K562 (cell line): ENCODE measurements around the gene NKAIN1. TPM values are rescaled to one million over a fixed set of nuclear protein-coding genes. Genes with fewer than 3 reads are reported as not detected.
A peak's percentile ranks its signal among the peaks of the same experiment; 100 is the strongest.

ENCODE experiments used
- ARID4B ChIP-seq: sonication (generic); formaldehyde crosslinking; IDR thresholded peaks from 2 replicates; pipeline ENCODE4 v1.8.0; 2022; ENCODE audit warnings: mild to moderate bottlenecking, missing genetic modification reagents
- BRF1 ChIP-seq: IDR thresholded peaks from 3 replicates; pipeline ENCODE4 v1.6.1; 2011; ENCODE audit warnings: borderline replicate concordance, mild to moderate bottlenecking; ENCODE audit not compliant: insufficient read length; ENCODE audit errors: extremely low read depth
- CHD4 ChIP-seq: fragments of 200-600 bp; sonication (generic); IDR thresholded peaks from 3 replicates; pipeline ENCODE4 v1.6.1; 2012; ENCODE audit warnings: low read depth, mild to moderate bottlenecking, mixed read lengths, low read length, inconsistent platforms; ENCODE audit not compliant: insufficient read depth, insufficient replicate concordance, poor library complexity, severe bottlenecking
- CREB3 ChIP-seq: fragments of 450-650 bp; conservative IDR thresholded peaks from 2 replicates; pipeline ENCODE4 v1.6.1; 2016; ENCODE audit warnings: missing genetic modification characterization, low read depth, mild to moderate bottlenecking, missing compliant biosample characterization, moderate library complexity
- DNMT1 ChIP-seq: fragments of 450-650 bp; IDR thresholded peaks from 2 replicates; pipeline ENCODE4 v1.6.1; 2016; ENCODE audit warnings: antibody characterized with exemption, mild to moderate bottlenecking
- HMG20B ChIP-seq: fragments of 250-450 bp; sonication (Bioruptor Pico); IDR thresholded peaks from 2 replicates; pipeline ENCODE4 v1.5.0; 2021; ENCODE audit warnings: mild to moderate bottlenecking
- NCOA1 ChIP-seq: fragments of 450-650 bp; IDR thresholded peaks from 2 replicates; pipeline ENCODE4 v1.6.1; 2016; ENCODE audit warnings: low read depth
- NCOA4 ChIP-seq: fragments of 450-650 bp; IDR thresholded peaks from 2 replicates; pipeline ENCODE4 v1.6.1; 2018; ENCODE audit warnings: mild to moderate bottlenecking; ENCODE audit not compliant: partially characterized antibody
- NFE2 ChIP-seq: IDR thresholded peaks from 2 replicates; pipeline ENCODE4 v1.6.1; 2014; ENCODE audit warnings: antibody characterized with exemption, low read depth
- NFIC ChIP-seq: fragments of 450-650 bp; IDR thresholded peaks from 2 replicates; pipeline ENCODE4 v1.6.1; 2017; ENCODE audit warnings: mild to moderate bottlenecking, inconsistent platforms
- PCBP1 ChIP-seq: fragments of 200-400 bp; formaldehyde crosslinking; IDR thresholded peaks from 2 replicates; pipeline ENCODE4 v1.6.1; 2018; ENCODE audit warnings: mild to moderate bottlenecking, low read depth, low read length; ENCODE audit not compliant: poor library complexity, severe bottlenecking
- POLR3G ChIP-seq: IDR thresholded peaks from 2 replicates; pipeline ENCODE4 v1.6.1; 2011; ENCODE audit not compliant: insufficient read length, insufficient replicate concordance; ENCODE audit errors: extremely low read depth
- RBM25 ChIP-seq: fragments of 200-400 bp; formaldehyde crosslinking; IDR thresholded peaks from 2 replicates; pipeline ENCODE4 v1.6.1; 2018; ENCODE audit warnings: low read length, low read depth, moderate library complexity; ENCODE audit not compliant: severe bottlenecking
- STAT6 ChIP-seq: sonication (generic); formaldehyde crosslinking; IDR thresholded peaks from 2 replicates; pipeline ENCODE4 v1.8.1; 2023; ENCODE audit warnings: mild to moderate bottlenecking, missing genetic modification reagents
- ZBTB34 ChIP-seq: fragments of 250-450 bp; sonication (Bioruptor Pico); IDR thresholded peaks from 2 replicates; pipeline ENCODE4 v1.8.0; 2021; ENCODE audit warnings: mild to moderate bottlenecking, moderate library complexity
- ZNF197 ChIP-seq: fragments of 200-800 bp; sonication (Bioruptor generic); IDR thresholded peaks from 2 replicates; pipeline ENCODE4 v1.6.1; 2016; ENCODE audit warnings: low read depth, missing genetic modification characterization, missing compliant biosample characterization
- ZNF695 ChIP-seq: fragments of 450-650 bp; formaldehyde crosslinking; IDR thresholded peaks from 2 replicates; pipeline ENCODE4 v1.4.0; 2020; ENCODE audit warnings: mild to moderate bottlenecking, moderate library complexity
- ZNF764 ChIP-seq: fragments of 250-450 bp; sonication (Bioruptor Pico); IDR thresholded peaks from 2 replicates; pipeline ENCODE4 v1.4.0; 2020; ENCODE audit warnings: low read depth, mild to moderate bottlenecking, moderate library complexity
- polyA plus RNA-seq, 8 experiments: library from polyadenylated mRNA; depleted of rRNA in 4 of 8; stranded (reverse) in 5 of 8; unstranded in 3 of 8; fragments of >200 nt; fragmentation: Nextera tagmentation in 2 of 8; fragmentation: Illumina TruSeq in 1 of 8; extraction: Ambion mirVana in 2 of 8; extraction: Trizol in 1 of 8; gene quantifications; 2 replicates each; pipeline versions ENCODE4 v1.2.1 to v1.2.3, GENCODE V29; 2011 to 2014; ENCODE audit warnings: inconsistent platforms in 1 of 8, missing spikeins in 1 of 8
- total RNA-seq, 7 experiments: library from RNA; depleted of rRNA in 6 of 7; stranded (reverse); fragments of >200 nt in 6 of 7; fragmentation: Illumina TruSeq in 2 of 7; extraction: Trizol in 2 of 7; gene quantifications; 2 replicates each; pipeline versions ENCODE4 v1.2.1 to v1.2.3, GENCODE V29; 2011 to 2021; ENCODE audit warnings: low replicate concordance in 1 of 7

NKAIN1 gene
- total and polyA plus RNA-seq, 9 of the 15 experiments (the other 6 are each of a cell fraction or from before 2014, with no cell fraction given), result 0.03 to 0.22 (median 0.04) TPM; not detected in 3

GRCh38 chr1:31182352-31182751 is 57.3 kb downstream of the NKAIN1 start (continued):
- peak; percentile 45 for TF ChIP-seq PCBP1
- TF ChIP-seq NCOA1, result peak; percentile 77
- TF ChIP-seq POLR3G, result no peak
- no peak for TF ChIP-seq NCOA4
- no peak for TF ChIP-seq ZBTB34 (CRISPR knock-in tag)
- TF ChIP-seq STAT6 (CRISPR knock-in tag), result no peak
- peak; percentile 21 for TF ChIP-seq NFIC
- no peak for TF ChIP-seq HMG20B (CRISPR knock-in tag)
- TF ChIP-seq DNMT1, result no peak
- TF ChIP-seq RBM25, result no peak
- no peak for TF ChIP-seq BRF1
- TF ChIP-seq ARID4B (CRISPR knock-in tag), result 0 out of 2 replicates have a peak, but pooled peaks have one; percentile 63
- no peak for TF ChIP-seq NFE2
- TF ChIP-seq ZNF695 (CRISPR knock-in tag), result no peak
- TF ChIP-seq ZNF764 (CRISPR knock-in tag), result no peak
- TF ChIP-seq ZNF197, result 0 out of 2 replicates have a peak, but pooled peaks have one; percentile 50
- no peak for TF ChIP-seq CHD4
- no peak for TF ChIP-seq CREB3
